Esophagus muscularis mucosa (tissue), 4 donors: Measurements from ENCODE around the gene TPSD1. TPM values are rescaled to one million over a fixed set of nuclear protein-coding genes. Genes with fewer than 3 reads are reported as not detected.

Experiments used
- DNase-seq: peaks from one replicate; pipeline ENCODE4 v3.0.0-alpha.2; 2017; ENCODE audit errors: extremely low spot score
- H3K27ac ChIP-seq, 4 donors: fragments of 200-600 bp; sonication (generic); replicated peaks in 1 of 4; 1 replicate in 3 of 4; 2 replicates in 1 of 4; pipeline ENCODE4 v1.5.1; 2016 to 2019; ENCODE audit warnings: mild to moderate bottlenecking in 1 of 4
- H3K27me3 ChIP-seq, 4 donors: fragments of 200-600 bp; sonication (generic); one replicate each; pipeline versions ENCODE4 v1.5.1 to v1.6.0; 2016 to 2019
- H3K36me3 ChIP-seq, 4 donors: fragments of 200-600 bp; sonication (generic); one replicate each; pipeline ENCODE4 v1.5.1; 2016 to 2019
- H3K4me1 ChIP-seq, 4 donors: fragments of 200-600 bp; sonication (generic); one replicate each; pipeline ENCODE4 v1.5.1; 2016 to 2019
- H3K4me3 ChIP-seq, 4 donors: fragments of 200-600 bp; sonication (generic); 1 replicate in 2 of 4; 2 replicates in 2 of 4; pipeline ENCODE4 v1.5.1; 2016 to 2019; ENCODE audit warnings: mild to moderate bottlenecking in 4 of 4, moderate library complexity in 1 of 4
- H3K9me3 ChIP-seq, 4 donors: fragments of 200-600 bp; sonication (generic); 1 replicate in 3 of 4; 2 replicates in 1 of 4; pipeline ENCODE4 v1.5.1; 2016 to 2019
- CTCF ChIP-seq, 3 experiments: fragments of 200-600 bp in 2 of 3; fragments of 450-650 bp in 1 of 3; sonication (generic) in 2 of 3; IDR thresholded peaks; one replicate each; pipeline ENCODE4 v1.5.1; 2017 to 2019; ENCODE audit warnings: antibody characterized with exemption in 3 of 3, mild to moderate bottlenecking in 2 of 3, moderate library complexity in 1 of 3
- EP300 ChIP-seq: sonication (generic); formaldehyde crosslinking; IDR thresholded peaks from one replicate; pipeline ENCODE4 v1.6.1; 2017; ENCODE audit warnings: antibody characterized with exemption
- POLR2A ChIP-seq: fragments of 450-650 bp; IDR thresholded peaks from one replicate; pipeline ENCODE4 v1.6.1; 2017; ENCODE audit warnings: antibody characterized with exemption, moderate library complexity, mild to moderate bottlenecking, low read depth
- POLR2AphosphoS5 ChIP-seq, 2 donors: sonication (generic); formaldehyde crosslinking; IDR thresholded peaks; one replicate each; pipeline ENCODE4 v1.6.1; 2017; ENCODE audit warnings: antibody characterized with exemption in 2 of 2
- WGBS: methylation state at CpG from one replicate; pipeline ENCODE4 v1.1.5; 2018; 5-methylcytosine and 5-hydroxymethylcytosine counted together
- intact Hi-C: fragments of 100-400 bp; cut with DNase I; formaldehyde crosslinking; loops from one replicate; pipeline ENCODE4 v1.15.1; 2023
- total RNA-seq, 4 donors: library from RNA; depleted of rRNA; stranded (reverse); fragments of >200 nt; gene quantifications; one replicate each; pipeline versions ENCODE4 v1.1.0 to v1.2.1, GENCODE V29; 2016

Gene TPSD1
- total RNA-seq, 4 donors from 2014 or later, result 1.7 to 5.3 (median 2.2) TPM

- 55% methylated on average over 20 of the region's 21 CpGs for WGBS
- no peak overlapping the region for H3K4me3 ChIP-seq
- no peak for TF ChIP-seq EP300
- TF ChIP-seq POLR2AphosphoS5 (IDR thresholded peaks at IDR 0.05), result no peak
- no peak for TF ChIP-seq POLR2A
- no peak for TF ChIP-seq CTCF (IDR thresholded peaks at IDR 0.05)
- H3K27me3 ChIP-seq, result peaks cover 0 to 91% (median 2%) of the 10 kb centered on the region in 4 donors
- H3K27ac ChIP-seq, result no peak overlapping the region
- no peaks in the 10 kb centered on the region for H3K4me1 ChIP-seq
- intact Hi-C loops, result no loop called here
- H3K36me3 ChIP-seq, result no peaks in the 10 kb centered on the region
- no peak for DNase-seq
- H3K9me3 ChIP-seq, result no peaks in the 10 kb centered on the region
Observed at GRCh38 chr16:1277617-1278282, 21.9 kb downstream of the TPSD1 start.

GRCh38 chr16:1278477-1278876 lies 22.6 kb downstream of the TPSD1 start:
- intact Hi-C loops, result no loop called here
- peaks cover 0 to 91% (median 2%) of the 10 kb centered on the region in 4 donors for H3K27me3 ChIP-seq

GRCh38 chr16:1279081-1279944 lies 23.4 kb downstream of the TPSD1 start:
- 74% methylated on average over 10 of the region's 30 CpGs for WGBS
- Histone ChIP-seq H3K27me3 (peaks cover 0 to 92% (median 2%) of the 10 kb centered on the region in 4 donors), H3K4me3 (no peak overlapping the region), H3K36me3 (no peaks in the 10 kb centered on the region), H3K4me1 (no peaks in the 10 kb centered on the region), H3K27ac (no peak overlapping the region), H3K9me3 (no peaks in the 10 kb centered on the region)
- no peak for TF ChIP-seq CTCF (IDR thresholded peaks at IDR 0.05)
- no peak for TF ChIP-seq POLR2AphosphoS5 (IDR thresholded peaks at IDR 0.05)
- TF ChIP-seq POLR2A, result no peak
- no peak for TF ChIP-seq EP300
- DNase-seq, result no peak
- intact Hi-C loops, result no loop called here

More at GRCh38 chr16:1278477-1278876, 22.6 kb downstream of the TPSD1 start:
- Histone ChIP-seq H3K4me1 (no peaks in the 10 kb centered on the region), H3K36me3 (no peaks in the 10 kb centered on the region), H3K9me3 (no peaks in the 10 kb centered on the region), H3K4me3 (no peak overlapping the region), H3K27ac (no peak overlapping the region)
- no peak for DNase-seq
- TF ChIP-seq POLR2A, result no peak
- no peak for TF ChIP-seq CTCF (IDR thresholded peaks at IDR 0.05)
- TF ChIP-seq EP300, result no peak
- TF ChIP-seq POLR2AphosphoS5 (IDR thresholded peaks at IDR 0.05), result no peak
- 43% methylated on average over 10 of the region's 18 CpGs for WGBS

- intact Hi-C loops, result no loop called here
- H3K27ac ChIP-seq, result no peak overlapping the region
- TF ChIP-seq POLR2AphosphoS5 (IDR thresholded peaks at IDR 0.05), result no peak
- no peak for TF ChIP-seq EP300
- TF ChIP-seq POLR2A, result no peak
- no peak for TF ChIP-seq CTCF (IDR thresholded peaks at IDR 0.05)
- no peaks in the 10 kb centered on the region for H3K36me3 ChIP-seq
- H3K4me1 ChIP-seq, result no peaks in the 10 kb centered on the region
- H3K27me3 ChIP-seq, result peaks cover 0 to 93% (median 2%) of the 10 kb centered on the region in 4 donors
- no peaks in the 10 kb centered on the region for H3K9me3 ChIP-seq
- 86% methylated on average over 12 of the region's 29 CpGs for WGBS
- no peak for DNase-seq
- no peak overlapping the region for H3K4me3 ChIP-seq
Observed at GRCh38 chr16:1279945-1280589, 24.2 kb downstream of the TPSD1 start.
